GM13976 (cell line): ENCODE results near the gene CFAP68.

Source experiments
- DNase-seq: peaks from one replicate; pipeline ENCODE4 v3.0.0; 2012; ENCODE audit warnings: low spot score
- in situ Hi-C: fragments of 300-500 bp; cut with MboI; formaldehyde crosslinking; loops from one replicate; pipeline ENCODE4 v1.12.0; 2022; ENCODE audit warnings: low sequenced_read_pairs, mixed read lengths, inconsistent platforms; ENCODE audit not compliant: unreplicated experiment
- TF ChIP-seq, protein P1 (sequence below): IDR thresholded peaks from 2 replicates; pipeline ENCODE4 v1.5.1; 2012; ENCODE audit warnings: borderline replicate concordance, mild to moderate bottlenecking; ENCODE audit not compliant: insufficient read depth; ENCODE audit errors: extremely low read depth, missing control alignments, control extremely low read depth

Gene CFAP68, protein sequence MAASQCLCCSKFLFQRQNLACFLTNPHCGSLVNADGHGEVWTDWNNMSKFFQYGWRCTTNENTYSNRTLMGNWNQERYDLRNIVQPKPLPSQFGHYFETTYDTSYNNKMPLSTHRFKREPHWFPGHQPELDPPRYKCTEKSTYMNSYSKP

DNA sequence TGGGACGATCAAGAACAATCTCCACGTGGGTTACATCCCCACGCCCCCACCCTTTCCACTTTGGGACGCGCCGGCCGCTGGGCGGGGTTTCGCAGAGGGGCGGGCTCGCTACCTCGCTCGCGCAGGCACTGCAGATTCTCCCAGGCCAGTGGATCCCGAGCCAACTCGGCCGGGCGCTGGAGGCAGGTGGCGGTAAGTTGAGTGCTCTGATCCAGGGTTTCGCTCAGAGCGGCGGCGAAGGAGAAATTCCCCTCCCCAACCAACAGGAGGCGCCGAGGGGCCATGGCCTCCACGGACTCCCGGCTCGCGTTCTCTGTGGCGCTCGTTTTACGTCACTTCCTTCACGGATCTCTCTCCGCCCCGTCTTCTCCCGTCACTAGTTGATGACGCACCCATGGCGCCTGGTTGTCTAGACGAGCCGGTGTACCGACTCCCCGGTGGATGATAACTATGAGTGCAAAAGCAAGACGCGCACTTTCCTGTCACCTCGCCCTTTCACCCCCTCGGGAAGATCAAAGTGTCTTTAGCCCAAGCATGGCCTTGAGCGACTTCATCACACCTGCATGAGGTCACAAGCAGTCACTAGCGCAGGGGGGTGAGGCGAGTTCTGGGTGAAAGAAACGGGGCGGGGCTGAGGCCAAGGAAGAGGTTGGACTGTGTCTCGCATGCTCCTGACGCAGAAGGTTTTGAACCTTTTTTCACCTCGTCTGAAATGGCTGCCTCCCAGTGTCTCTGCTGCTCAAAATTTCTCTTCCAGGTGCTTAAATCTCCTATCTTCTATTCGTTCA, at the start of gene CFAP68, which contains the start of gene FDXACB1:
TSS of gene CFAP68 (plus strand) at position 693 of the 788 bp plus-strand sequence. CDS start at position 713, 20 bp downstream.
TSS of gene FDXACB1 (minus strand) at position 317 of the 788 bp plus-strand sequence. CDS start at position 284, 33 bp downstream.
- TF ChIP-seq, protein P1, sequence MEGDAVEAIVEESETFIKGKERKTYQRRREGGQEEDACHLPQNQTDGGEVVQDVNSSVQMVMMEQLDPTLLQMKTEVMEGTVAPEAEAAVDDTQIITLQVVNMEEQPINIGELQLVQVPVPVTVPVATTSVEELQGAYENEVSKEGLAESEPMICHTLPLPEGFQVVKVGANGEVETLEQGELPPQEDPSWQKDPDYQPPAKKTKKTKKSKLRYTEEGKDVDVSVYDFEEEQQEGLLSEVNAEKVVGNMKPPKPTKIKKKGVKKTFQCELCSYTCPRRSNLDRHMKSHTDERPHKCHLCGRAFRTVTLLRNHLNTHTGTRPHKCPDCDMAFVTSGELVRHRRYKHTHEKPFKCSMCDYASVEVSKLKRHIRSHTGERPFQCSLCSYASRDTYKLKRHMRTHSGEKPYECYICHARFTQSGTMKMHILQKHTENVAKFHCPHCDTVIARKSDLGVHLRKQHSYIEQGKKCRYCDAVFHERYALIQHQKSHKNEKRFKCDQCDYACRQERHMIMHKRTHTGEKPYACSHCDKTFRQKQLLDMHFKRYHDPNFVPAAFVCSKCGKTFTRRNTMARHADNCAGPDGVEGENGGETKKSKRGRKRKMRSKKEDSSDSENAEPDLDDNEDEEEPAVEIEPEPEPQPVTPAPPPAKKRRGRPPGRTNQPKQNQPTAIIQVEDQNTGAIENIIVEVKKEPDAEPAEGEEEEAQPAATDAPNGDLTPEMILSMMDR, result peak; percentile 89
- in situ Hi-C loops, result no loop called here
- DNase-seq, result peak; percentile 93

DNA sequence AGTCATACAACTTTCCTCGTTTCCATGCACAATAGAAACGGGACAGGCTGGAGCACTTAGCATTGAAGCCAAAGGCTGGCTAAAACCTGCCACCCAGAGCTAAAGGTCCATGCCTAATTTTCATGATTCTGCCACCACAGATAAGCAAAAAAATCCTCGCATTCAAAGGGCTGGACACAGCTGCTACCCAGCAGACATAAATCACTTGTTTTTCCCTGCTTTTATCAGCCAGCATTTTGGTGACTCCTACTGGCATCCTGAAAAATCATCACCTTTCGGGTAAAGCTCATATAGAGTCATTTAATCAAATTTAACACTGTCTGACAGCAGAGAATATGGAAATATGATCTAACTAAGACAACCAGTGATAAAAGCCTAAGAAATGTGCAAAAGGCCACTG, 45.8 kb upstream of the CFAP68 start:
- no peak for DNase-seq
- in situ Hi-C loops, result no loop called here
- TF ChIP-seq, protein P1, result no peak

DNA sequence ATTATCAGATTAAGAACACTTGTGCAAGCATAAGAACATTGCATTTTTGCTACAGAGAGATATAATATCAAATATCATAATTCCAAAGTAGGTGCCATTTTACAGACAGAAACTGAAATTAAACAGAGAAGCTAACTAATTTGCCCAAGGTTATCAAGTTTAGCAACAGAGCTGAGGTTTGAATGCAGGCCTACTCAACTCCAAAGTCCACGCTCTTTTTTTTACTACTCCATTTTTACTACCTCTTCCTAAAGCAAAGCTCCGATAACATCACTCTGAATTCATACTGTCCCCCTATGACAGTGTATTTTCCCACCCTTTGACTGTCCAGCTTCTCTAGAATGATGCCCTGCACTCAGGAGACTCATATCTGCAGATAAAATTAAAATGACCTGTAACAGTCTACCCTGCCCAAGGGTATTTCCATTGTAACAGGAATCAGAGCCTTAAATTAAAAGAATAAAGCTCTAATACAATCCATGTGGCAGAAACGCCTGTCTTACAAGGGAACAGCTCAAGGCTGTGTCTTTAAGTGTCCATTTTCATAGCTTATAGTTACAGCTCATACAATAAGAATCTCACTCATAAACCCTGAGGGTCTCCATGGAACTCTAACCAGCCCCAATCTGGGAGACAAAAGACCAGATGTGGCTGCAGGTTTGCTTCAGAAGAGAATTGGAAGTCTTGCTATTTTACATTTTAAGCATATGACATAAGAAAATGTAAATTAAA, 44.7 kb upstream of the CFAP68 start:
- TF ChIP-seq, protein P1, result no peak
- no peak for DNase-seq
- in situ Hi-C loops, result no loop called here

DNA sequence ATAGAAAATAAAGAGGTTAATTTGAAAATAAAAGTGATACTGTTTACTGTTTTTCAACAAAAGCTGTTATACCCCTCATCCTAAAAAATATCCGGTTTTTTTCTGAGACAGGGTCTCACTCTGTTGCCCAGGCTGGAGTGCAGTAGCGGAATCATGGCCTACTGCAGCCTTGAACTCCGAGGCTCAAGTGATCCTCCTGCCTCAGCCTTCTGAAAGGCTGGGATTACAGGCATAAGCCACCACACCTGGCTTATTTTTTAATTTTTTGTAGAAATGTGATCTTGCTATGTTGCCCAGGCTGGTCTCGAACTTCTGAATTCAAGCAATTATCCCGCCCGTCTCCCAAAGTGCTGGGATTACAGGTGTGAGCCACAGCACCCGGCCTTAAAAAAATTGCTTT, 43.7 kb upstream of the CFAP68 start:
- DNase-seq, result no peak
- TF ChIP-seq, protein P1, result no peak
- in situ Hi-C loops, result no loop called here

DNA sequence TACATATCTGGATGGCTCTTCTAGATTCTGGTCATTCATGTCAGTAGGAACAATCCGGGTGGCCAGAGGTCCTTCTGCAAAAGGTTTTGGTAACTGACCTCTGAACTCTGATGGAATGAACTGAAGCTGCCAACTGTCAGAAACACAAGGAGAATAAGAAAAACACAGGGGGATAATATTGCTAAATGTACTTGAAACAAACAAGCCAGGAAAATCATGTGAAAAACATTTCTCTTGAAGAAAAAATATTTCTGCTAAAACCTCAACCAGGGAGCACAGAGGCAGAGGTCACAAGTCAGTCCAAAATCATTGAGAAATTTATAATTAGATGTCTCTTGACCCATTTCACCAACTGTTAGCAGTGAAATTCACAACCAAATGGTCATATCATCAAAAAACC, 43.2 kb upstream of the CFAP68 start:
- no peak for DNase-seq
- TF ChIP-seq, protein P1, result no peak
- in situ Hi-C loops, result no loop called here

DNA sequence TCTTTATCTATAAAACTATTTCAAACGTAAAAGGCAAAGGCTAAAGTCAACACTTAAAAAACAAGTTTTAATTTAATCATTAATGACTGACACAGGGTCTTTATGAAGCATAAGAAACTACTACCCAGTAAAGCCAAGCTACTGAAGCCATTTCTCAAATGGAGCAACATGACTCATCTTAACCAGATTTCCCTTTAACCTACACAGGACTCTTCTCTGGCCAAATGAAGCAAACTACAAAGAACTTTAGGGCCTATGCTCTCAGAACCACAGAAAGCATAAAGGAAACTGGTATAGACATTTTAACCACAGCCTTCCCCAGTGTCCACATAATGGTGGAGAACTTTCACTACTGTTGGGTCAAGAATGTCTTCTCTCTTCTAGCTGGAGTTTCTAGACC, 42.6 kb upstream of the CFAP68 start:
- in situ Hi-C loops, result no loop called here
- peak; percentile 36 for DNase-seq

More for the DNA sequence above, 42.6 kb upstream of the CFAP68 start:
- TF ChIP-seq, protein P1, result no peak
